HG02610 (cell line): ENCODE measurements around the gene MMP10.

Experiments
- ATAC-seq: cut with Tn5 transposase; IDR thresholded peaks from one replicate; pipeline ENCODE4 v1.9.1; 2021; ENCODE audit warnings: mild to moderate bottlenecking, moderate library complexity; ENCODE audit not compliant: unreplicated experiment

MMP10 gene

DNA sequence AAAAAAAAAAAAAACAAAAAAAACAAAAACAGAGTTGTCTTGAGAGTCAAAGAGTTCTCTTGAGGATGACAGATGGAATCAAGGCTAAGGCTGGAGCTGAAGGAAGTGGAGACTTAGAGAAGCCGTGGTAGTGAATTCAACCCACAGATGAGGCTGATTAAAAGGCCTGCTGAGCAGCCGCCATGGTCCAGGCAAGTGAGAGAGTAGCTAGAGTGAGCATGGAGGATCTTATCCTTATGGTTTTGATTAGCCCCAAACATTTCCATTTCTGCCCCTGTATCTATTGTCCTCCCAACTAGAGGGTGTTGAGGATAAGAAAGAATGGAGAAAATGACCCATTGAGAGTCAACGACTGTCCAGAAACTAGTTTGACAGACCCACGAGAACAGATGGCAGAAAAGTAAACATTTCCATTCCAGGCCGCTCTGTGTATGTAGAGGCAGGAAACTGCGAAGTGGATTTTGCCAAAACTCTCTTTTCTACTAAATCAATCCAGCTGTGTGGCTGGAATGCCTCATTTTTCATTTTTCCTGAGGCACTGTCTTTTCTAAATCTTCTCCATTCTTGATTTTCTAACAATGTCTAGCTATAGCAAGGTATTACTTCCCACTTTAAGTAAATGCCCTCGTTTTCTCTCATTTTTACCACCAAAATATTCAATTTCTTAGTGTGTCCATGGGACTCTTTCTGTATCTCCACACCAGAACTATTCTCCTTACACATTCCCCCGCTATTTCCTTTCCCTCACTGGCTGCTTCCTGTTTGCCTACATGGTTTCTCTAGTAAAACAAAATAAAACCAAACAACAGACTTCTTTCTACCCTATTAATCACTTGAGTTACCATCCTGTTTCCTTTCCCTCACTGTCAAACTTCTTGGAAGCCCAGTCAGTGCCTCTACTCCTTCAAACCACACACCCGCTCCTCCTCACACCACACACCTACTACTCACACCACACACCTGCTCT lies 50.3 kb downstream of the MMP10 start:
- no peak for ATAC-seq

DNA sequence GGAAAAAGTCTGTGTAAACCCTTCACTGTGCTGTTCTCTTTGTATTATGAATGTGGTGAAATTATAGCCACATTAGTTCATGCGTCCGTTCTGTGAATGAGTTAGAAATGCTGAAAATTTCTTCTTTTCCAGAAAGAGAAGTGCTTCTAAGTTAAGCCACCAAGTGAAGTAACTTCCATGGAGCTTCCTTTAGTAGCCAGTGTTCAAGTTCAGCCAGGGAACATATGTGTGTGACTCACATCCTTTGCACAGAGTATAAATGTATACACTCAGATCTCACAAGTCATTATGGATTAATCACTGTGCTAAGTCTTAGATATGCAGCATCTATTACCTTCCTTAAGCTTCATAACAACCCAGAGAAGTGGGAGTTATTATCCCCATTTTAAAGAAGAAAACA lies 52.5 kb downstream of the MMP10 start:
- ATAC-seq, result no peak

DNA sequence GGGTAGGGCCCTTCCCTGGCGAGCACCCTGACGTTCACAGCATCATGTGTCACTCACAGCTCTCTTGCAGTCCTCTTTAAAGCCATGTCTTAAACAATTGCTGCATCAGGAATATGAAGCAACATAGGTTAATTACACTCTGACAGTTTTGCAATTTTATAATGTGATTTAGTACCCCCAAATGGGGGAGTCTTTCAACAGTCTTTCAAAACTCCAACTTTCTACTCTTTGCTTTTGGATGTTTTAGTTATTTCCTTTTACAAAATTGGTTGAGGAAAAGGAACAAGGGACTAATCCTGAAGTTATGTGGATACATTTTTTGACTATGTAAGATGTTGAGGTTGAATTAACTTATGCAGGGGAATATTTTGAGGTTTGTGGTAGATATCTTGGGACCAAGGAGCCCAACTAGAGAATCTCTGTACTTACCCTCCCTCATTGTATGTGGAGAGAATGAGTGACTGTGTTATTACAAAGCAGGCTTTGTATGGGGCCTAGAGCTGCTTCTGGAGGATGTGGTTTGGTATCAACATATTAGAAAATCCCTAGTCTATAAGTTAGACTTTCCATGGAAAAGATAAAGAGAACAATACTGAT lies 55.4 kb downstream of the MMP10 start, which contains the start of gene MMP8:
TSS of gene MMP8 (minus strand) at position 51 of the 597 bp plus-strand sequence. CDS start 99 bp downstream, outside the sequence.
- ATAC-seq, result no peak

DNA sequence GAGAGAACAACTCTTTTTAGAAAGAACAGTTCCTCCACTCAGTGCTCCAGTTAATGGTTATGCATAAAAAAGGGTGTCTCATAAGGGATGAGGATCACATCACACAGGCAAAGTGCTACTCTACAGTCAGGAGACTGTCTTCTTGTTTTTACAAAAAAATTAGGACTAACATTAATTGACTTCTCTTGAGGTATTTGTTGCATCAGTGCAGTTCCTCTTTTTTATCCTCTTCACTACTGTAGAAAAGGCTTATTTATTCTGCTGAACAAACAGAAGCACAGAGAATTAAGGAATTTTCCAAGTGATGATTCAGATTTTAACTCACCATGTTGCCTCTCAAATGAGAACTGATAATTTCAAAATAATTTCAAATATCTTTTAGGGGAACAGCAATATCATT lies 57.6 kb downstream of the MMP10 start:
- no peak for ATAC-seq
